RWPE2 (cell line): ENCODE data around the gene ASAP2.

Experiments used
- ATAC-seq: fragments of 200-7000 bp; cut with Tn5 transposase; 3 replicates; pipeline ENCODE4 v1.9.1; 2021; ENCODE audit warnings: low read depth
- DNase-seq: peaks from one replicate; pipeline ENCODE4 v3.0.0-alpha.2; 2020; ENCODE audit warnings: low spot score
- H3K27ac ChIP-seq: fragments of 450-650 bp; 2 replicates; pipeline ENCODE4 v1.5.1; 2017; ENCODE audit warnings: mild to moderate bottlenecking; ENCODE audit not compliant: poor library complexity, severe bottlenecking
- H3K27me3 ChIP-seq: fragments of 250-450 bp; sonication (Bioruptor Pico); 2 replicates; pipeline ENCODE4 v1.5.1; 2021; ENCODE audit warnings: mild to moderate bottlenecking, moderate library complexity; ENCODE audit not compliant: insufficient read depth, poor library complexity, severe bottlenecking
- H3K36me3 ChIP-seq: fragments of 250-450 bp; sonication (Bioruptor Pico); 2 replicates; pipeline ENCODE4 v1.5.1; 2020; ENCODE audit warnings: low read depth, mild to moderate bottlenecking, moderate library complexity
- H3K4me1 ChIP-seq: fragments of 250-450 bp; sonication (Bioruptor Pico); 2 replicates; pipeline ENCODE4 v1.5.1; 2021; ENCODE audit warnings: mild to moderate bottlenecking, moderate library complexity; ENCODE audit not compliant: insufficient read depth, poor library complexity, severe bottlenecking
- H3K4me3 ChIP-seq: fragments of 250-450 bp; sonication (Bioruptor Pico); 2 replicates; pipeline ENCODE4 v1.5.1; 2021; ENCODE audit warnings: mild to moderate bottlenecking, moderate library complexity; ENCODE audit not compliant: severe bottlenecking
- H3K9me3 ChIP-seq: fragments of 250-450 bp; sonication (Bioruptor Pico); 2 replicates; pipeline ENCODE4 v1.5.1; 2021; ENCODE audit warnings: mild to moderate bottlenecking, moderate library complexity; ENCODE audit not compliant: severe bottlenecking
- TF ChIP-seq, protein P1 (sequence below): fragments of 450-650 bp; IDR thresholded peaks from one replicate; pipeline ENCODE4 v1.5.1; 2017; ENCODE audit warnings: mild to moderate bottlenecking, moderate library complexity; ENCODE audit not compliant: poor library complexity, severe bottlenecking

ASAP2 gene

DNA sequence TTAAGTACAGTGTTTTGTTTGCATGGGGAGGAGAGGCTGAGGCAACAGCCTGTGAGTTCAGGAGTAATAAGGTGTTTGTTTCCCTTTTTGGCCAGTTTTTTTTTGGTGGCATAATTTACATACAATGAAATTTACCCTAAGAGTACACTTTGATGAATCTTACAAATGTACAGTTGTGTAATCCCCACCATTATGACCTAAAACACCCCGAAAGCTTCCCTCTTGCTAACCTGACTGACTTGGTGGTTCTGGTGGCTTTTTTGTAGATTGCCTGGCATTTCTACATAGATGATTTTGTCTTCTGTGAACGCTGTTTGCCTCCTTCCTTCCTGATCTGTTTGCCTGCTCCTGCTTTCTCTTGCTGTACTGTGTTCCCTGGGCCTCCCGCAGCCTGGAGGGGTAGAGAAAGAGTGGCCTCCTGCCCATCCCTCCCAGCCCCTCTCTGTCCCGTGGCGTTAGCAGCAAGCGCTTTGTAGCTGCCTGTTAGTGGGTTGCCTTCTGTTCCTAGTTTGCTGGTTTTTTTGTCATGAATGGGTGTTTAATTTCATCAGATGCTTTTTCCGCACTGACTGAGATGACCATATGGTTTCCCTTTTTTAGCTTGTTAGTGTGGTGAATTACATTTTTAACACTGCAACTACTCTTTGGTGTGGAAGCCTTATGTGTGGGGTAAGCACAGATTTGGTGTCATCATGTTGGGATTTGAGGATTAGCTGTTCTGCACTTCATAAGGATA lies 32.1 kb downstream of the ASAP2 start:
- DNase-seq (no peak), ATAC-seq (no peak)
- H3K4me1 ChIP-seq: peaks cover 61% of the 10 kb centered on the region
- TF ChIP-seq, protein P1, sequence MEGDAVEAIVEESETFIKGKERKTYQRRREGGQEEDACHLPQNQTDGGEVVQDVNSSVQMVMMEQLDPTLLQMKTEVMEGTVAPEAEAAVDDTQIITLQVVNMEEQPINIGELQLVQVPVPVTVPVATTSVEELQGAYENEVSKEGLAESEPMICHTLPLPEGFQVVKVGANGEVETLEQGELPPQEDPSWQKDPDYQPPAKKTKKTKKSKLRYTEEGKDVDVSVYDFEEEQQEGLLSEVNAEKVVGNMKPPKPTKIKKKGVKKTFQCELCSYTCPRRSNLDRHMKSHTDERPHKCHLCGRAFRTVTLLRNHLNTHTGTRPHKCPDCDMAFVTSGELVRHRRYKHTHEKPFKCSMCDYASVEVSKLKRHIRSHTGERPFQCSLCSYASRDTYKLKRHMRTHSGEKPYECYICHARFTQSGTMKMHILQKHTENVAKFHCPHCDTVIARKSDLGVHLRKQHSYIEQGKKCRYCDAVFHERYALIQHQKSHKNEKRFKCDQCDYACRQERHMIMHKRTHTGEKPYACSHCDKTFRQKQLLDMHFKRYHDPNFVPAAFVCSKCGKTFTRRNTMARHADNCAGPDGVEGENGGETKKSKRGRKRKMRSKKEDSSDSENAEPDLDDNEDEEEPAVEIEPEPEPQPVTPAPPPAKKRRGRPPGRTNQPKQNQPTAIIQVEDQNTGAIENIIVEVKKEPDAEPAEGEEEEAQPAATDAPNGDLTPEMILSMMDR: no peak
- H3K27me3 ChIP-seq: no peaks in the 10 kb centered on the region
- no peaks in the 10 kb centered on the region for H3K9me3 ChIP-seq
- peak overlapping the region; percentile 100 for H3K27ac ChIP-seq
- no peak overlapping the region for H3K4me3 ChIP-seq
- peaks cover 35% of the 10 kb centered on the region for H3K36me3 ChIP-seq

DNA sequence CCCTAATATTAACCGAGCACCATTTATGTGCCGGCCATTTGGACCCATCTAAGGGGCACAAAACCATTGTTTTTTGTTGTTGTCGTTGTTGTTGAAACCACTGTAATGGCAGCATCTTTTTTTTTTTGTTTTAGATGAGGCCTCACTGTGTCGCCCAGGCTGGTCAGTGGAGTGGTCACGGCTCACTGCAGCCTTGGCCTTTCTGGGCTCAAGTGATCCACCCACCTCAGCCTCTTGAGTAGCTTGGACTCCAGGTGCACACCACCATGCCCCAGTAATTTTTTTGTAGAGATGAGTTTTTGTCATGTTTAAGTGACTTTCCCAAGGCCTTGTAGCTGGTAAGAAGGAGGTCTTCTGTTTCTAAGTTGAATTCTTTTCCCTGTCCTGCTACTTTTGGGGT lies 33.0 kb downstream of the ASAP2 start:
- H3K4me3 ChIP-seq: no peak overlapping the region
- H3K27ac ChIP-seq: peak overlapping the region; percentile 100
- H3K9me3 ChIP-seq: no peaks in the 10 kb centered on the region
- H3K36me3 ChIP-seq: peaks cover 35% of the 10 kb centered on the region
- no peak for DNase-seq
- ATAC-seq: no peak
- TF ChIP-seq, protein P1: no peak
- H3K4me1 ChIP-seq: peaks cover 59% of the 10 kb centered on the region
- H3K27me3 ChIP-seq: no peaks in the 10 kb centered on the region

DNA sequence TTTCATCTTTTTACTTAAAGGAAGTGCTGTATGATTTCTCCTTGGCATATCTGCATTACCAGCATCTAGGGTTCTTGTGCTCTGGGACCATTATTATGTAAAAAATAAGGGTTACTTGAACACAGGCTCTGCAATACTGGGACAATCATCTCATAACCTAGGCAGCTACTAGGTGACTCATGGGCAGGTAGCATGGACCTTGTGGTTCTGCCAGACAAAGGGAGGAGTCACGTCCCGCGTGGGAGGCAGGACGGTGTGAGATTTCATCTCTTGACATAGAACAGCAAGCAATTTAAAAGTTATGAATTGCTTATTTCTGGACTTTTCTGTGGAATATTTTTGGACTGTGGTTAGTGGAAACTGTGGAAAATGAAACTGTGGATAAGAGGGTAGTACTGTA lies 34.1 kb downstream of the ASAP2 start:
- ATAC-seq: peak; percentile 82
- Histone ChIP-seq H3K4me3 (no peak overlapping the region), H3K27me3 (no peaks in the 10 kb centered on the region), H3K27ac (peak overlapping the region; percentile 100), H3K36me3 (peaks cover 35% of the 10 kb centered on the region), H3K4me1 (peaks cover 61% of the 10 kb centered on the region), H3K9me3 (no peaks in the 10 kb centered on the region)
- TF ChIP-seq, protein P1: no peak
- DNase-seq: no peak

DNA sequence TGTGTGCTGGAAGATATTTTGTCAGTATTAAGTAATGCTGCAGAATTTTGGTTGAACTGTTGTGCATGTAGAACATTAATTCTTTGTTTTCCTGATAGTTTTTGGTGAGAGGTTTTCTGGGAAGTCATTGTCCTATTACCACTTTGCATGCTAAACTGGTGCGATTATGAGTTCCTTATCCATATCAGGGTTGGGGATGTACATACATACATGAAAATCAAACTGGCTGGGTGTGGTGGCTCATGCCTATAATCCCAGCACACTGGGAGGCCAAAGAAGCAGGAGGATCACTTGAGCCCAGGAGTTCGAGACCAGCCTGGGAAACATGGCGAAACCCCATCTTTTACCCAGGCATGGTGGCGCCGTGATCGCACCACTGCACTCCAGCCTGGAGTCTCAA lies 34.6 kb downstream of the ASAP2 start:
- H3K27ac ChIP-seq: peak overlapping the region; percentile 100
- TF ChIP-seq, protein P1: no peak
- H3K4me3 ChIP-seq: no peak overlapping the region
- ATAC-seq: no peak
- DNase-seq: no peak
- H3K4me1 ChIP-seq: peaks cover 61% of the 10 kb centered on the region
- H3K27me3 ChIP-seq: no peaks in the 10 kb centered on the region
- H3K9me3 ChIP-seq: no peaks in the 10 kb centered on the region
- peaks cover 37% of the 10 kb centered on the region for H3K36me3 ChIP-seq

DNA sequence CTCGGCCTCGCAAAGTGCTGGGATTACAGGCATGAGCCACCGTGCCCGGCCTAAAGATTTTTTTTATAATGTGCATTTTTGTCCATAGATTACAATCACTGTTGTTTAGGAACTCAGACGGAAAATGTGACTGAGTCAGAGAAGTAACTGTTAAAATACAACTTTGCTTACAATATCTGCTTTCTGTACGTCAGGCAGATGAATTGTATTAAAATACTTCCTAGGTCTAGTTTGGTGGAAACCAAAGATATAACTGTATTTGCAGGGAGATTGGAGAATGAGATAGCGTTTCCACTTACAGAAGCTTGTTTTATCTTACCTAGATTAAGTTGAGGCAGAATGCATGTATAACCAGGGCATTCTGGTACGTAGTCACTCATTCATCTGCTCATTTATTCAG lies 36.7 kb downstream of the ASAP2 start:
- Histone ChIP-seq H3K36me3 (peaks cover 30% of the 10 kb centered on the region), H3K27me3 (no peaks in the 10 kb centered on the region), H3K9me3 (no peaks in the 10 kb centered on the region), H3K4me3 (no peak overlapping the region), H3K4me1 (peaks cover 70% of the 10 kb centered on the region), H3K27ac (peak overlapping the region; percentile 100)
- TF ChIP-seq, protein P1: no peak
- DNase-seq: no peak
- no peak for ATAC-seq
